Natural killer cell (primary cell): ENCODE data around the gene RBM19. TPM values are rescaled to one million over a fixed set of nuclear protein-coding genes. Genes with fewer than 3 reads are reported as not detected.

Source experiments
- ATAC-seq, 3 donors: fragments of 150-1000 bp in 2 of 3; fragments of 200-7000 bp in 1 of 3; cut with Tn5 transposase; 1 replicate in 1 of 3; 2 replicates in 2 of 3; pipeline ENCODE4 v1.10.0; 2021; ENCODE audit warnings: mild to moderate bottlenecking in 2 of 3, moderate library complexity in 2 of 3
- DNase-seq, 2 donors: peaks; one replicate each; pipeline versions ENCODE4 v3.0.0 to v3.0.0-alpha.2; 2013 to 2021; ENCODE audit warnings: mixed read lengths in 1 of 2
- H3K27ac ChIP-seq: one replicate; pipeline ENCODE4 v1.5.1; 2013; ENCODE audit warnings: mild to moderate bottlenecking, low read length
- H3K27me3 ChIP-seq: one replicate; pipeline ENCODE4 v1.6.1; 2013; ENCODE audit warnings: low read length; ENCODE audit not compliant: control insufficient read depth, insufficient read depth
- H3K36me3 ChIP-seq: one replicate; pipeline ENCODE4 v1.6.1; 2013; ENCODE audit warnings: low read length; ENCODE audit not compliant: control insufficient read depth, insufficient read depth
- H3K4me1 ChIP-seq: one replicate; pipeline ENCODE4 v1.6.1; 2013; ENCODE audit warnings: low read length; ENCODE audit not compliant: control insufficient read depth, insufficient read depth
- H3K4me3 ChIP-seq: one replicate; pipeline ENCODE4 v1.5.1; 2013; ENCODE audit warnings: low read length
- H3K9me3 ChIP-seq: one replicate; pipeline ENCODE4 v1.6.1; 2013; ENCODE audit warnings: low read length; ENCODE audit not compliant: control insufficient read depth, insufficient read depth
- H3K27ac Mint-ChIP-seq, 2 donors: one replicate each; pipeline ENCODE4 v1.8.0; 2022; ENCODE audit warnings: mild to moderate bottlenecking in 2 of 2, mixed read lengths in 2 of 2, moderate library complexity in 1 of 2
- H3K27me3 Mint-ChIP-seq, 2 donors: one replicate each; pipeline ENCODE4 v1.8.0; 2022; ENCODE audit warnings: low read depth in 2 of 2, mixed read lengths in 2 of 2
- H3K36me3 Mint-ChIP-seq: one replicate; pipeline ENCODE4 v1.8.0; 2022; ENCODE audit warnings: mixed read lengths
- H3K4me1 Mint-ChIP-seq, 2 donors: one replicate each; pipeline ENCODE4 v1.8.0; 2022; ENCODE audit warnings: mixed read lengths in 2 of 2
- H3K4me3 Mint-ChIP-seq: one replicate; pipeline ENCODE4 v1.8.0; 2022; ENCODE audit warnings: mild to moderate bottlenecking, moderate library complexity, mixed read lengths
- H3K9me3 Mint-ChIP-seq, 2 donors: one replicate each; pipeline ENCODE4 v1.8.0; 2022; ENCODE audit warnings: mixed read lengths in 2 of 2
- WGBS: methylation state at CpG from one replicate; pipeline ENCODE4 v1.1.7; 2013; ENCODE audit warnings: missing lambda C conversion rate; ENCODE audit not compliant: insufficient coverage; 5-methylcytosine and 5-hydroxymethylcytosine counted together
- intact Hi-C: fragments of 100-400 bp; cut with micrococcal nuclease; formaldehyde crosslinking; loops from one replicate; pipeline ENCODE4 v1.14.2; 2022
- total RNA-seq, 4 donors: library from RNA; stranded (reverse); fragments of 120-200 nt in 1 of 4; gene quantifications; one replicate each; pipeline versions ENCODE4 v1.2.3 to v1.2.4, GENCODE V29; 2013 to 2022
- TF ChIP-seq, protein P1 (sequence below): fragments of 200-600 bp; IDR thresholded peaks from one replicate; pipeline ENCODE4 v1.8.0; 2022; ENCODE audit warnings: antibody characterized with exemption

Gene RBM19
- total RNA-seq, 3 donors from 2014 or later (not counting 1 experiment from before 2014, with no cell fraction given) = 49.9 to 70.6 (median 60.9) TPM

DNA sequence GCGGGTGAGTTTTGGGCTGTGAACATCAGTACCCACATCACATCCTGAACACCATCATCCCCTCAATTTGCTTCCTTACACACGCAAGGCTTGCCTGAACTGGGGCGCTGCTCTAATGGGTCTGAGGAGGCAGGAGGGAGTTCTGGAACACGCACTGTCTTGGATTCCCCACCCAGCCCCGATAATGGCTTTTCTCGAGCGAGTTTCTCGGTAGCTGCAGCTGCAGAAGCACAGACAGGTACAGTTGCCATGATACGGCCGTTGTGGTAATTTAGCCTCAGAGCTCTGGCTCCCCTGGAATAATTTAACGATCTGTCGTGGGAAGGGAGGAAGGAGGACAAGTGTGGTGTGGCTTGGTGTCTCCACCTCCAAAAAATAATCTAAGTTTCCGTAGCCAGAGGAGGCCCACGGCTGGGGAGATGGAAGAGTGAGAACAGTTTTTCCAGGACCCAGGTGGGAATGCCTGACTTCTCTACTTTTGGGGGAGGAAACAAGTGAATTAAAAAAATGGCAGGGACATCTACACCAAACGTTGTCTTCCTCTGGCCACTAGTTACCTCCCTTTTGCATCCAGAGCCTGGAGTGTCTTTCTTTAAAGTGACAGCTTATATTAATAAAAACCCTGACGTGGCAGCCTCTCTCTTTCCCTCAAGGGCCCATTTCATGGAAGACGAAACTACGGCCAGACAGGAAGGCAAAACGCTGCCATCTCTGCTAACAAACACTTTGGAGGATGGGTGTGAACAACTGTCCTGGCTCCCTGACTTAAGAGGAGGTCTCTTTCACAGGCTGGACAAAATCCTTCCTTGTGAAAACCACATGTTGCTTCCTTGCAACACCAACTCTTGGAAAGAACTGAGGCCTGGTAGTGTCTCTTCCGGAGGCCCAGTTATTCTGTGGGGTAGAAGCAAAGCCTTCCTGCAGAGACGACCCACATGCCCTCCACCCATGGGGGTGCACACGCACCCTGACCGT is 84.8 kb downstream of the RBM19 start:
- Histone ChIP-seq H3K36me3 (no peaks in the 10 kb centered on the region), H3K4me1 (no peaks in the 10 kb centered on the region), H3K9me3 (no peaks in the 10 kb centered on the region), H3K27ac (no peak overlapping the region), H3K27me3 (no peaks in the 10 kb centered on the region), H3K4me3 (no peak overlapping the region)
- intact Hi-C loops = no loop called here
- Mint-ChIP-seq H3K36me3 (no peaks in the 10 kb centered on the region), H3K27ac (no peak overlapping the region), H3K9me3 (no peaks in the 10 kb centered on the region), H3K27me3 (no peaks in the 10 kb centered on the region), H3K4me3 (no peak overlapping the region), H3K4me1 (peaks cover 0 to 11% of the 10 kb centered on the region in 2 donors)
- no peak for DNase-seq
- TF ChIP-seq, protein P1, sequence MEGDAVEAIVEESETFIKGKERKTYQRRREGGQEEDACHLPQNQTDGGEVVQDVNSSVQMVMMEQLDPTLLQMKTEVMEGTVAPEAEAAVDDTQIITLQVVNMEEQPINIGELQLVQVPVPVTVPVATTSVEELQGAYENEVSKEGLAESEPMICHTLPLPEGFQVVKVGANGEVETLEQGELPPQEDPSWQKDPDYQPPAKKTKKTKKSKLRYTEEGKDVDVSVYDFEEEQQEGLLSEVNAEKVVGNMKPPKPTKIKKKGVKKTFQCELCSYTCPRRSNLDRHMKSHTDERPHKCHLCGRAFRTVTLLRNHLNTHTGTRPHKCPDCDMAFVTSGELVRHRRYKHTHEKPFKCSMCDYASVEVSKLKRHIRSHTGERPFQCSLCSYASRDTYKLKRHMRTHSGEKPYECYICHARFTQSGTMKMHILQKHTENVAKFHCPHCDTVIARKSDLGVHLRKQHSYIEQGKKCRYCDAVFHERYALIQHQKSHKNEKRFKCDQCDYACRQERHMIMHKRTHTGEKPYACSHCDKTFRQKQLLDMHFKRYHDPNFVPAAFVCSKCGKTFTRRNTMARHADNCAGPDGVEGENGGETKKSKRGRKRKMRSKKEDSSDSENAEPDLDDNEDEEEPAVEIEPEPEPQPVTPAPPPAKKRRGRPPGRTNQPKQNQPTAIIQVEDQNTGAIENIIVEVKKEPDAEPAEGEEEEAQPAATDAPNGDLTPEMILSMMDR = no peak
- WGBS = 94% methylated on average over 23 of the region's 23 CpGs
- ATAC-seq = no peak

DNA sequence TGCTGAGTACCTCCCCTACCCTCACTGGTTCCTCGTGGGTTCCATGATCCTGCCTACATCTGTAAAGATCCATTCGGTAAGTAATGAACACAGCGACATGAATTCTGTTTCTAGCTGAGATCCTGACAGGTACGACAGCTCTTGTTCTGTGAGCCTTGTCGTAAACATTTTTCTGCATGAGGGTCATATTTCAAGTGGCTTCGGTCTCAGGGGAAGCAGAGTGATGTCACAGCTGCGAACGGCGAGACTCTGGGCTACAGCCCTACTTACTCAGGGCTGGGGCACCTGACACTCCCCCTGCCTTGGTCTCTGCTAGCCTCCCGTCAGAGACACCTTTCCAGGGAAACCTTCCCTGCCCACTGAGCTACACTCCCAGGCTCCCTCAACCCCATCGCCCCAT is 85.8 kb downstream of the RBM19 start:
- ATAC-seq (no peak), DNase-seq (no peak)
- H3K9me3 Mint-ChIP-seq = no peaks in the 10 kb centered on the region
- no peaks in the 10 kb centered on the region for H3K36me3 ChIP-seq
- no peak overlapping the region for H3K4me3 Mint-ChIP-seq
- H3K4me1 Mint-ChIP-seq = peaks cover 0 to 13% of the 10 kb centered on the region in 2 donors
- H3K27me3 Mint-ChIP-seq = no peaks in the 10 kb centered on the region
- no peak overlapping the region for H3K27ac Mint-ChIP-seq
- intact Hi-C loops = no loop called here
- TF ChIP-seq, protein P1 = no peak
- H3K36me3 Mint-ChIP-seq = no peaks in the 10 kb centered on the region
- no peaks in the 10 kb centered on the region for H3K4me1 ChIP-seq
- H3K27ac ChIP-seq = no peak overlapping the region
- H3K27me3 ChIP-seq = no peaks in the 10 kb centered on the region
- no peak overlapping the region for H3K4me3 ChIP-seq
- WGBS = 95% methylated on average over 11 of the region's 11 CpGs
- no peaks in the 10 kb centered on the region for H3K9me3 ChIP-seq

DNA sequence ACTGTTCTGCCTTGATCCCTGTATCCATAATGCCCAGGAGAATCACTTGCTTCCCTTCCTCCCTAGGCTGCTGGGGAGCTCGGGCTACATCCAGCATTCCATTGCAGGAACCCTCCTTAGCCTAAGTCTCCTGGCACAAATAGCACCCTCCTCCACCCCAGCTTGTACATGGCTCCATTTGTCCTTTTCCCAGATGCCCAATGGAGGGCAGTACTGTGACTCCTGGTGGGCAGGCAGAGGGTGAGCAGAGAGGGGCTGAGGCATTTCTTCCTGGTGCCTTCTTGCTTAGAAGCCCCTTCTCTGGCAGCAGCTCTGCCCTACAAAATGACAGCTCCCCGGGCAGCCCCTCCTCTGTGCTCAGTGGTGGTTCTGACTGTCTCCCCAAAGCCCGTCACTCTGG is 86.5 kb downstream of the RBM19 start:
- H3K27ac ChIP-seq = no peak overlapping the region
- 98% methylated on average over 3 of the region's 3 CpGs for WGBS
- peaks cover 0 to 20% of the 10 kb centered on the region in 2 donors for H3K4me1 Mint-ChIP-seq
- TF ChIP-seq, protein P1 = no peak
- ATAC-seq (no peak), DNase-seq (no peak)
- no peak overlapping the region for H3K27ac Mint-ChIP-seq
- no peaks in the 10 kb centered on the region for H3K4me1 ChIP-seq
- H3K36me3 ChIP-seq = no peaks in the 10 kb centered on the region
- no peaks in the 10 kb centered on the region for H3K9me3 Mint-ChIP-seq
- H3K27me3 Mint-ChIP-seq = no peaks in the 10 kb centered on the region
- H3K4me3 ChIP-seq = no peak overlapping the region
- H3K27me3 ChIP-seq = no peaks in the 10 kb centered on the region
- intact Hi-C loops = no loop called here
- H3K9me3 ChIP-seq = no peaks in the 10 kb centered on the region
- H3K4me3 Mint-ChIP-seq = no peak overlapping the region
- H3K36me3 Mint-ChIP-seq = no peaks in the 10 kb centered on the region
